ENCODE measurements around the gene HMGXB4.

- no peak for TF ChIP-seq CTCF (IDR thresholded peaks at IDR 0.05; ENCODE audit: low read depth, low read length)
- no peak for TF ChIP-seq POLR2A (IDR thresholded peaks at IDR 0.05; ENCODE audit: extremely low read depth, insufficient read length)
- no peak for TF ChIP-seq MYC (IDR thresholded peaks at IDR 0.05; ENCODE audit: low read depth, low read length)
- no peak for TF ChIP-seq MAX (IDR thresholded peaks at IDR 0.05; ENCODE audit: low read depth, low read length)
These were observed 87.8 kb downstream of the HMGXB4 start for GRCh38 chr22:35344956-35345690.

All from NB4 (cell line).